ES-I3 (cell line): ENCODE data around the gene SLC52A3.
"Not testable (repeated sequence)": the region's sequence is repeated elsewhere in the genome, so short reads cannot be mapped to it uniquely, and the experiment has no call there.

ENCODE experiments used
- H3K36me3 ChIP-seq: 2 replicates; pipeline ENCODE4 v1.6.1; 2013; ENCODE audit warnings: mild to moderate bottlenecking, low read length, control low read depth, moderate library complexity; ENCODE audit not compliant: insufficient read depth
- H3K4me1 ChIP-seq: 2 replicates; pipeline ENCODE4 v1.6.1; 2013; ENCODE audit warnings: mild to moderate bottlenecking, control low read depth, low read length; ENCODE audit not compliant: insufficient read depth
- H3K9ac ChIP-seq: 2 replicates; pipeline ENCODE4 v1.6.1; 2013; ENCODE audit warnings: low read depth, mild to moderate bottlenecking, low read length, moderate library complexity
- H3K9me3 ChIP-seq: 2 replicates; pipeline ENCODE4 v1.6.1; 2013; ENCODE audit warnings: mild to moderate bottlenecking, low read length, moderate library complexity; ENCODE audit not compliant: control insufficient read depth, insufficient read depth

Gene SLC52A3

DNA sequence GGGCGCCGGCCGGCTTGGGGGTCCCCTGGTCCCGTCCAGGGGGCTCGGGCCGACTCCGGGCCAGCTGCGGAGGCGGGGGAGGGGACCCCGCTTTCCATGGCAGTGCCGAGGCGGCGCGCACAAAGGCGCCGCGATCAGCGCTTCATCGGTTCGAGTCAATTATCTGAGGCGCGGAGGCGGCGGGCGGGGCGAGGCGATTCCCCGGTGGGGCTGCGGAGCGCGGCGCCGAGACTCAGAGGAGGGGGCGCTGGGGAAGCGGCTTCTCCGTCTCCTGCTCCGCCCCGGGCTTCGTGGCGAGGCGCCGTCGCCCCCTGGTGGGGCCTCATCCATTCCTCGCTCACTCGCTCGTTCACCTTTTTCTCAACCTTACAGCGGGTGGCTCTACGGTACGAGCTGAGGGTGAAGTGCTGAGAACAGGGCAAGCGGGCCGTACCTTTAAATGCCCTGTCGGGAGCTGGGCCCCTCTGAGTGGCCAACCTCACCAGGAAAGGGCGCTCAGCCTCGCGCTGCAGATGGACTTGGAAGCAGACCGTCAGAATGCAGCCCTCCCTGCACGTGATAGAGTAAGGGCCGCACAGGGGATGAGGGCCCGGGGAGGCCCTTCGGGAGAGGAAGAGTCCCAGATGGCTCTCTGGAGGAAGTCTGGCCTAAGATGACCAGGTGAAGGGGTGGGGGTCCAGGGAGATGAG is 39.9 kb downstream of the SLC52A3 start:
- no peaks in the 10 kb centered on the region for H3K9me3 ChIP-seq
- H3K36me3 ChIP-seq = no peaks in the 10 kb centered on the region
- H3K9ac ChIP-seq = peak overlapping the region; percentile 70
- no peaks in the 10 kb centered on the region for H3K4me1 ChIP-seq

- Histone ChIP-seq H3K36me3 (no peaks in the 10 kb centered on the region), H3K4me1 (no peaks in the 10 kb centered on the region), H3K9me3 (no peaks in the 10 kb centered on the region), H3K9ac (no peak overlapping the region)
Observed at GRCh38 chr20:726160-726559, 42.1 kb downstream of the SLC52A3 start.

GRCh38 chr20:725491-725890 is 42.8 kb downstream of the SLC52A3 start:
- Histone ChIP-seq H3K9me3 (no peaks in the 10 kb centered on the region), H3K9ac (no peak overlapping the region), H3K4me1 (no peaks in the 10 kb centered on the region)

DNA sequence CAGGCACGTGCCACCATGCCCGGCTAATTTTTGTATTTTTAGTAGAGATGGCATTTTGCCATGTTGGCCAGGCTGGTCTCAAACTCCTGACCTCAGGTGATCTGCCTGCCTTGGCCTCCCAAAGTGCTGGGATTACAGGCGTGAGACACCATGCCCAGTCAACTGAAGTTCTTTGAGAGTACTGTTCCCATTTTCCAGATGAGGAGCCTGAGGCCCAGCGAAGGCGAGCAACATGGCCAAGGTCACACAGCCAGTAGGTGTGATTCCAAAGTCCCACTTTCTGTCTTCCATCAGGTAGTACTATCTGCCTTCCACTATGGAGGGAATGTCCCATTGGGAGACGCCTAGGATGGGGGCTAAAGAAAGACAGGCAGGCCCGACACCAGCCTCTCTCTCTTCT is 43.5 kb downstream of the SLC52A3 start:
- H3K9me3 ChIP-seq, H3K4me1 ChIP-seq, H3K36me3 ChIP-seq, H3K9ac ChIP-seq: not testable (repeated sequence)

More at GRCh38 chr20:725491-725890, 42.8 kb downstream of the SLC52A3 start:
- H3K36me3 ChIP-seq = no peaks in the 10 kb centered on the region

GRCh38 chr20:723756-724155 is 44.5 kb downstream of the SLC52A3 start:
- H3K36me3 ChIP-seq = no peaks in the 10 kb centered on the region
- peaks cover 9% of the 10 kb centered on the region for H3K4me1 ChIP-seq
- no peaks in the 10 kb centered on the region for H3K9me3 ChIP-seq
- no peak overlapping the region for H3K9ac ChIP-seq

DNA sequence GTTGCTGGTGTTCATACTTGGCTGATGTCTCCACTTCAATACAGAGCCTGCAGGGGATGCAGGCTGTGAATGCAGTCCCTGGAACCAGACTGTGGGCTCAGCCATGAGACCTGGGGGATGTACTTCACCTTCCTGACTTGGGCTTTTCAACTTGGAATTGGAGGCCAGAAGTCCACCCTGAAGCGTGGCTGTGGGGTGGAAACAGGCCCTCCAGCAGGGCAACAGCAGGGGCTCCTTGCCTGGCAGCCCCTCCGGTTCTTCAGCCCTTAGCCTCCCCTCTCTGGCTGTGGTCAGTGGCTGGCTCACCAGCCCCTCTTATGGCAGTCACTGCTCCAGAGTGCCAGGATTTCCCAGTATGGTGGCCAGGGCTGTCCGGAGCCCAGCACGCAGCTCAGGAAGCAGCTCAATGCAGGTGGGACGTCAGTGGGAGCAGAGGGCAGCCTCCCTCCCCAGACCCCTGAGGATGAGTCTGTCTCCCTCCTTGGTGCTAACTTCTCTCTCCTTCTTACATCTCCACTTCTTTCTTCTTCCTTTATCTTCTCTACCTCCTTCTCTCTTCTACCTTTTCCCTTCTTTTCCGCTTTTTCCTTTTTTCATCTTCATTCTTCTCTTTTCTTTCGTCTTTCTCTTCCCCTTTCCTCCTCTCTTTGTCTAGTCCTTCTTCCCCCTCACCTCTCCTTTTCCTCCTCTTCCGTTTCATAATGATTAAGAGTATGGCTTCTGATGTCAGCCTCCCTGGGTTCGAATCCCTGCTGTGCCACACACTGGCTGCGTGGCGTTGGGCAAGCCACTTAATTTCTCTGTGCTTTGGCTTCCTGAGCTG is 45.3 kb downstream of the SLC52A3 start:
- Histone ChIP-seq H3K36me3 (no peaks in the 10 kb centered on the region), H3K4me1 (peaks cover 9% of the 10 kb centered on the region), H3K9ac (no peak overlapping the region), H3K9me3 (no peaks in the 10 kb centered on the region)

- no peak overlapping the region for H3K9ac ChIP-seq
- H3K36me3 ChIP-seq = no peaks in the 10 kb centered on the region
- no peaks in the 10 kb centered on the region for H3K9me3 ChIP-seq
- peaks cover 9% of the 10 kb centered on the region for H3K4me1 ChIP-seq
Observed at GRCh38 chr20:721876-722275, 46.4 kb downstream of the SLC52A3 start.

GRCh38 chr20:719816-720215 is 48.5 kb downstream of the SLC52A3 start:
- Histone ChIP-seq H3K9ac (no peak overlapping the region), H3K9me3 (no peaks in the 10 kb centered on the region), H3K36me3 (no peaks in the 10 kb centered on the region), H3K4me1 (peaks cover 9% of the 10 kb centered on the region)

DNA sequence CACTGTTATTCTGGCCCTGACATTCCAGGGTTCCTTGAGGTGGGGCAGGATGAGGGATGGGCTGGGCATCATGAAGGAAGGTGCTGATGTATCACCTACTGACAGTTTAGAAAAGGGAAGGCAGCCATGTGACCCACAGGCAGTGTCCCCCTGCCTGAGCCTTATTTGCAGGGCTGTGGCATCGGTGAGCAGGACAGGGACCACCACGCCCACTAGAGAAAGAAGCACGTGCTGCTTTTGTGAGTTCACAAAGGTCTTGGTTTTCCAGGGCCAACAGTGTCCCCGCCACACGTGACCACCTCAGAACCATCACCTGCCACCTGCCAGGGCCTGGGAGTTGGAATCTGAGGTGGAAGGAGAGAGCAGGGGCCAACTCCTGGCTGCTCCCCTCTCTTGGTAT is 49.2 kb downstream of the SLC52A3 start:
- no peaks in the 10 kb centered on the region for H3K36me3 ChIP-seq
- H3K9me3 ChIP-seq = no peaks in the 10 kb centered on the region
- no peak overlapping the region for H3K9ac ChIP-seq
- H3K4me1 ChIP-seq = peaks cover 9% of the 10 kb centered on the region

DNA sequence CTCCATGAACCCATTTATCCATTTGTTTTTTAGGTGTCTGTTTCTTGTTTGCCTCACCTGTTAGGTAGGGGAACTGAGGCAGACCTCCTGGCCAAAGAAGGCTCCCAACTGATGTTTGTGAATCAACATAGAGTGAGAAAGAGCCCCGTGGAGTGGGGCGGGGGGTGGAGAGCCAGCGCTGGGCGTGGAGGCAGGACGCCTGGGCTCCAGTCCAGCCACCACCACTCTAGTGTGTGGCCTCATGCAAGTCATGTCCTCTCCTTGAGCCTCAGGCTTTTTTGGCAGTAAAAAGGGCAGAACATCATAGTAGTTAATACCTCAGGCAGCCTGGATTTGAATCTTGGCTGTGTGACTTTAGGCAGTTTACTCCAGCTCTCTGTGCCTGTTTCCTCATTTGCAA is 50.5 kb downstream of the SLC52A3 start:
- H3K4me1 ChIP-seq = peaks cover 9% of the 10 kb centered on the region
- no peaks in the 10 kb centered on the region for H3K36me3 ChIP-seq
- no peaks in the 10 kb centered on the region; the same call in 1 of the 2 replicates for H3K9me3 ChIP-seq
- H3K9ac ChIP-seq = no peak overlapping the region

- Histone ChIP-seq H3K36me3 (no peaks in the 10 kb centered on the region), H3K9ac (no peak overlapping the region), H3K4me1 (peaks cover 9% of the 10 kb centered on the region), H3K9me3 (no peaks in the 10 kb centered on the region; the same call in 1 of the 2 replicates)
Observed at GRCh38 chr20:717271-717670, 51.0 kb downstream of the SLC52A3 start.

DNA sequence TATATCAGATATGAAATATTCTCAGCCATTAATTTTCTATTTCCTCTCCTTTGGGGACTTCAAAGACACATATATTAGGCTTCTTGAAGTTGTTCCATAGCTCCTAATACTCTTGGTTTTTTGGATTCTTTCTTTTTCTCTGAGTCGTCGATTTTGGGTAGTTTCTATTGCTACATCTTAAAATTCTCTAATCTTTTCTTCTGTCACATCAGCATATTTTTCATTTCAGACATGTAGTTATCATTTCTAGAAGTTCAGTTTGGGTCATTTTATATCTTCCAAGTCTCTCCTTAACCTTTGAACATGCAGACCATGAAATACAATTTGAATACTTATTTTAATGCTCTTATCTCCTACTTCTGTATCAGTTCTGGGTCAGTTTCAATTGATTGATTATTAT is 53.8 kb downstream of the SLC52A3 start:
- H3K36me3 ChIP-seq = no peaks in the 10 kb centered on the region
- H3K4me1 ChIP-seq = no peaks in the 10 kb centered on the region
- H3K9ac ChIP-seq = no peak overlapping the region
- H3K9me3 ChIP-seq = no peaks in the 10 kb centered on the region; the same call in none of the 2 replicates

GRCh38 chr20:711576-711975 is 56.7 kb downstream of the SLC52A3 start:
- Histone ChIP-seq H3K4me1 (no peaks in the 10 kb centered on the region), H3K36me3 (no peaks in the 10 kb centered on the region), H3K9me3 (peaks cover 7% of the 10 kb centered on the region), H3K9ac (no peak overlapping the region)

GRCh38 chr20:710780-711450 is 57.4 kb downstream of the SLC52A3 start:
- Histone ChIP-seq H3K9me3 (peaks cover 7% of the 10 kb centered on the region), H3K36me3 (no peaks in the 10 kb centered on the region), H3K9ac (no peak overlapping the region; the same call in 1 of the 2 replicates), H3K4me1 (no peaks in the 10 kb centered on the region)
